ENCODE measurements around the gene PAGE1. TPM values are rescaled to one million over a fixed set of nuclear protein-coding genes. Genes with fewer than 3 reads are reported as not detected.

The PAGE1 gene
- total and polyA plus RNA-seq, 10 of the 15 experiments (the other 5 are each of a cell fraction or from before 2014, with no cell fraction given): not detected

DNA sequence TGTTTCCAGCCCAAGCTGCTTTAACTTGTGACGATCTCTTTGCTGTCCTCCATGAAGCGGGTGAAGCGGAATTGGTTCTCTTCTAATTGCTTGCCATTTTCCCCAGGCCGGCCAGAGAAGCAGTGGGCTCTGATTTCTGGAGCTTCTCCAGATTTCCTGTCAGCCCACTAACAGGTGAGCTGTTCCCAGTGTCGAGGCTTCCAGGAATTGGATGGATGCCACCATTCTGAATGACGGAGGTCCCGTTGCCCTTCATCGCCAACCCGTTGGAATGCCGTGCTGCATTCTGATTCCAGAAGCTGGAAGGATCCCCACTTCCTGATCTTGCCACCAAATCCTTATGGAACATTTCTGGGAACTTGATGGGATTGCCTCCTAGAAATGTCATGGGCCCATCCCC, 31.0 kb downstream of the PAGE1 start:
- Histone ChIP-seq H3K27me3 (replicated peaks in 1 of 2; ENCODE audit: control insufficient read depth in 2 of 2, insufficient read depth in 2 of 2, low read length in 1 of 2) (no peaks in the 10 kb centered on the region), H3K9me3 (replicated peaks; ENCODE audit: control insufficient read depth, insufficient read depth, low read length) (no peaks in the 10 kb centered on the region; the same call in 2 of the 3 replicates), H3K4me2 (ENCODE audit: control insufficient read depth, insufficient read depth) (no peak overlapping the region), H4K20me1 (ENCODE audit: control insufficient read depth, insufficient read depth) (no peaks in the 10 kb centered on the region), H3K27ac (ENCODE audit: control insufficient read depth, insufficient read depth) (no peak overlapping the region), H3K36me3 (ENCODE audit: control insufficient read depth in 2 of 2, insufficient read depth in 2 of 2, low read length in 1 of 2) (no peaks in the 10 kb centered on the region), H3K9ac (ENCODE audit: control insufficient read depth, insufficient read depth, low read length) (no peak overlapping the region), H3K79me2 (ENCODE audit: control insufficient read depth, insufficient read depth, low read length) (no peaks in the 10 kb centered on the region), H3K4me1 (ENCODE audit: control insufficient read depth, insufficient read depth, low read length) (no peaks in the 10 kb centered on the region), H3K4me3 (no peak overlapping the region), H2AFZ (ENCODE audit: control insufficient read depth, low read depth, low read length) (no peak overlapping the region)
- TF ChIP-seq MYC (IDR thresholded peaks at IDR 0.05; ENCODE audit: insufficient read depth, insufficient read length, insufficient replicate concordance, low read length, severe bottlenecking) (no peak), RAD21 (IDR thresholded peaks at IDR 0.05; ENCODE audit: insufficient read depth, low read depth, low read length) (no peak), CREM (IDR thresholded peaks at IDR 0.05; ENCODE audit: low read depth) (no peak), EZH2 (IDR thresholded peaks at IDR 0.05; ENCODE audit: borderline replicate concordance, control insufficient read depth, low read depth, low read length) (no peak), ATF7 (IDR thresholded peaks at IDR 0.05; ENCODE audit: low read depth) (no peak), REST (IDR thresholded peaks at IDR 0.05; ENCODE audit: low read depth, low read length) (no peak), ESRRA (IDR thresholded peaks at IDR 0.05; ENCODE audit: low read length) (no peak), DPF2 (IDR thresholded peaks at IDR 0.05) (no peak), LARP7 (IDR thresholded peaks at IDR 0.05) (no peak), PAX5 (IDR thresholded peaks at IDR 0.05; ENCODE audit: borderline replicate concordance, low read depth, low read length) (no peak)
- TF ChIP-seq, protein P1, sequence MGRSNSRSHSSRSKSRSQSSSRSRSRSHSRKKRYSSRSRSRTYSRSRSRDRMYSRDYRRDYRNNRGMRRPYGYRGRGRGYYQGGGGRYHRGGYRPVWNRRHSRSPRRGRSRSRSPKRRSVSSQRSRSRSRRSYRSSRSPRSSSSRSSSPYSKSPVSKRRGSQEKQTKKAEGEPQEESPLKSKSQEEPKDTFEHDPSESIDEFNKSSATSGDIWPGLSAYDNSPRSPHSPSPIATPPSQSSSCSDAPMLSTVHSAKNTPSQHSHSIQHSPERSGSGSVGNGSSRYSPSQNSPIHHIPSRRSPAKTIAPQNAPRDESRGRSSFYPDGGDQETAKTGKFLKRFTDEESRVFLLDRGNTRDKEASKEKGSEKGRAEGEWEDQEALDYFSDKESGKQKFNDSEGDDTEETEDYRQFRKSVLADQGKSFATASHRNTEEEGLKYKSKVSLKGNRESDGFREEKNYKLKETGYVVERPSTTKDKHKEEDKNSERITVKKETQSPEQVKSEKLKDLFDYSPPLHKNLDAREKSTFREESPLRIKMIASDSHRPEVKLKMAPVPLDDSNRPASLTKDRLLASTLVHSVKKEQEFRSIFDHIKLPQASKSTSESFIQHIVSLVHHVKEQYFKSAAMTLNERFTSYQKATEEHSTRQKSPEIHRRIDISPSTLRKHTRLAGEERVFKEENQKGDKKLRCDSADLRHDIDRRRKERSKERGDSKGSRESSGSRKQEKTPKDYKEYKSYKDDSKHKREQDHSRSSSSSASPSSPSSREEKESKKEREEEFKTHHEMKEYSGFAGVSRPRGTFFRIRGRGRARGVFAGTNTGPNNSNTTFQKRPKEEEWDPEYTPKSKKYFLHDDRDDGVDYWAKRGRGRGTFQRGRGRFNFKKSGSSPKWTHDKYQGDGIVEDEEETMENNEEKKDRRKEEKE (IDR thresholded peaks at IDR 0.05): no peak
- FAIRE-seq (no peak), DNase-seq (ENCODE audit: low read depth, low spot score) (no peak), ATAC-seq (no peak)
- in situ Hi-C loops (cut with MboI): no loop called here
- ChIA-PET CTCF (no interaction called here), RAD21 (ENCODE audit: unreplicated experiment) (no interaction called here), SMC1A (ENCODE audit: uncharacterized antibody, unreplicated experiment) (no interaction called here), POLR2A (no interaction called here)
- whole genome bisulfite sequencing (ENCODE audit: insufficient coverage, insufficient replicate concordance, low lambda C conversion rate, missing lambda C conversion rate): 67% methylated on average over 10 of the region's 10 CpGs
- intact Hi-C loops (cut with micrococcal nuclease; ENCODE audit: unreplicated experiment): no loop called here
- BruUV-seq (replicated peaks): no TSS peak
